ENCODE measurements around the gene DVL1. TPM values are rescaled to one million over a fixed set of nuclear protein-coding genes. Genes with fewer than 3 reads are reported as not detected.
A peak's percentile ranks its signal among the peaks of the same experiment; 100 is the strongest.

DVL1 gene
- total and polyA plus RNA-seq, 2 of the 13 experiments (the other 11 are each of a cell fraction or from before 2014, with no cell fraction given), result 30.8 to 60.4 TPM

- no peak for TF ChIP-seq REPIN1 (CRISPR knock-in tag; IDR thresholded peaks at IDR 0.05; ENCODE audit: borderline replicate concordance, low read depth)
- no peak; the same call in 1 of the 2 replicates for TF ChIP-seq ZNF331 (CRISPR knock-in tag; IDR thresholded peaks at IDR 0.05)
- TF ChIP-seq ZNF878 (CRISPR knock-in tag; IDR thresholded peaks at IDR 0.05), result no peak
- no peak for TF ChIP-seq ZSCAN30 (CRISPR knock-in tag; IDR thresholded peaks at IDR 0.05)
- no peak for TF ChIP-seq ZNF225 (CRISPR knock-in tag; IDR thresholded peaks at IDR 0.05)
- no peak for TF ChIP-seq SRSF4 (IDR thresholded peaks at IDR 0.05; ENCODE audit: low read depth, low read length, poor library complexity, severe bottlenecking)
- no peak for TF ChIP-seq GRHL1 (CRISPR knock-in tag; conservative IDR thresholded peaks at IDR 0.05)
- TF ChIP-seq ZNF160 (CRISPR knock-in tag; IDR thresholded peaks at IDR 0.05), result no peak
- TF ChIP-seq, protein P1, sequence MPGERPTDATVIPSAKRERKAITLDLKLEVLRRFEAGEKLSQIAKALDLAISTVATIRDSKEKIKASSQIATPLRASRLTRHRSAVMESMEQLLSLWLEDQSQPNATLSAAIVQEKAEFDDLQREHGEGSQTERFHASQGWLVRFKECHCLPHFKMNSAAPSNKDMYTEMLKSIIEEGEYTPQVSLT (CRISPR knock-in tag; IDR thresholded peaks at IDR 0.05; ENCODE audit: borderline replicate concordance, low read depth), result no peak
- no peak for TF ChIP-seq EHMT2 (IDR thresholded peaks at IDR 0.05; ENCODE audit: borderline replicate concordance, low read depth, low read length)
- TF ChIP-seq, protein P2, sequence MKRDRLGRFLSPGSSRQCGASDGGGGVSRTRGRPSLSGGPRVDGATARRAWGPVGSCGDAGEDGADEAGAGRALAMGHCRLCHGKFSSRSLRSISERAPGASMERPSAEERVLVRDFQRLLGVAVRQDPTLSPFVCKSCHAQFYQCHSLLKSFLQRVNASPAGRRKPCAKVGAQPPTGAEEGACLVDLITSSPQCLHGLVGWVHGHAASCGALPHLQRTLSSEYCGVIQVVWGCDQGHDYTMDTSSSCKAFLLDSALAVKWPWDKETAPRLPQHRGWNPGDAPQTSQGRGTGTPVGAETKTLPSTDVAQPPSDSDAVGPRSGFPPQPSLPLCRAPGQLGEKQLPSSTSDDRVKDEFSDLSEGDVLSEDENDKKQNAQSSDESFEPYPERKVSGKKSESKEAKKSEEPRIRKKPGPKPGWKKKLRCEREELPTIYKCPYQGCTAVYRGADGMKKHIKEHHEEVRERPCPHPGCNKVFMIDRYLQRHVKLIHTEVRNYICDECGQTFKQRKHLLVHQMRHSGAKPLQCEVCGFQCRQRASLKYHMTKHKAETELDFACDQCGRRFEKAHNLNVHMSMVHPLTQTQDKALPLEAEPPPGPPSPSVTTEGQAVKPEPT (CRISPR knock-in tag; IDR thresholded peaks at IDR 0.05; ENCODE audit: low read depth), result no peak
- no peak for TF ChIP-seq HNRNPUL1 (IDR thresholded peaks at IDR 0.05; ENCODE audit: low read depth, low read length)
- no peak for TF ChIP-seq RXRB (CRISPR knock-in tag; IDR thresholded peaks at IDR 0.05; ENCODE audit: borderline replicate concordance)
- no peak for TF ChIP-seq FOXK1 (CRISPR knock-in tag; IDR thresholded peaks at IDR 0.05; ENCODE audit: borderline replicate concordance, low read depth)
- TF ChIP-seq CREM (IDR thresholded peaks at IDR 0.05), result no peak
- TF ChIP-seq CREM (CRISPR knock-in tag; IDR thresholded peaks at IDR 0.05), result no peak
- TF ChIP-seq ZMAT5 (CRISPR knock-in tag; IDR thresholded peaks at IDR 0.05; ENCODE audit: borderline replicate concordance, low read depth), result no peak
- TF ChIP-seq BHLHE40 (IDR thresholded peaks at IDR 0.05; ENCODE audit: low read length), result no peak
- TF ChIP-seq NFE2L2 (IDR thresholded peaks at IDR 0.05; ENCODE audit: low read length), result no peak
- no peak for TF ChIP-seq HBP1 (CRISPR knock-in tag; IDR thresholded peaks at IDR 0.05; ENCODE audit: low read depth)
- TF ChIP-seq, protein P3, sequence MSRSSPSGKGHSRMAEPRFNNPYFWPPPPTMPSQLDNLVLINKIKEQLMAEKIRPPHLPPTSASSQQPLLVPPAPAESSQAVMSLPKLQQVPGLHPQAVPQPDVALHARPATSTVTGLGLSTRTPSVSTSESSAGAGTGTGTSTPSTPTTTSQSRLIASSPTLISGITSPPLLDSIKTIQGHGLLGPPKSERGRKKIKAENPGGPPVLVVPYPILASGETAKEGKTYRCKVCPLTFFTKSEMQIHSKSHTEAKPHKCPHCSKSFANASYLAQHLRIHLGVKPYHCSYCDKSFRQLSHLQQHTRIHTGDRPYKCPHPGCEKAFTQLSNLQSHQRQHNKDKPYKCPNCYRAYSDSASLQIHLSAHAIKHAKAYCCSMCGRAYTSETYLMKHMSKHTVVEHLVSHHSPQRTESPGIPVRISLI (CRISPR knock-in tag; IDR thresholded peaks at IDR 0.05; ENCODE audit: borderline replicate concordance), result 0 out of 2 replicates have a peak, but pooled peaks have one; percentile 68
- peak; percentile 51 for TF ChIP-seq GABPB1 (CRISPR knock-in tag; IDR thresholded peaks at IDR 0.05)
- no peak for TF ChIP-seq CBFB (CRISPR knock-in tag; IDR thresholded peaks at IDR 0.05)
- no peak; the same call in 1 of the 2 replicates for TF ChIP-seq ZFY (CRISPR knock-in tag; IDR thresholded peaks at IDR 0.05)
Observed at GRCh38 chr1:1361982-1362423, 12.8 kb upstream of the DVL1 start (continued).

Measured in HepG2 (cell line).